ENCODE data around the gene TRAPPC1.
"Not testable (repeated sequence)": the region's sequence is repeated elsewhere in the genome, so short reads cannot be mapped to it uniquely, and the experiment has no call there.

Gene TRAPPC1

DNA sequence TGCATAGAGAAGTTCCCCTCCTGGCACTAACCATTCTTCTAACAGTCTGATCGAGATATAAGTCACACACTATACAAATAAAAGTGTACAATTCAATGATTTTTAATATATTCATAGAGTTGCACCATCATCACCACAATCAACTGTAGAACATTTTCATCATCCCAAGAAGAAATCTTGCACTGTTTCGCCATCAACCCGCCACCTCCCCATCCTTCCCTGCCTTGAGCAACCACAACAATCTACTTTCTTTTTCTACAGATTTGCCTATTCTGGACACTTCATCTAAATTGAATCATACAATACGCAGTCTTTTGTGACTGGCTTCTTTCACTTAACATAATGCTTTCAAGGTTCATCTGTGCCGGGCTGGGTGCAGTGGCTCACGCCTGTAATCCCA lies 37.7 kb upstream of the TRAPPC1 start:
- TF ChIP-seq, protein P1, sequence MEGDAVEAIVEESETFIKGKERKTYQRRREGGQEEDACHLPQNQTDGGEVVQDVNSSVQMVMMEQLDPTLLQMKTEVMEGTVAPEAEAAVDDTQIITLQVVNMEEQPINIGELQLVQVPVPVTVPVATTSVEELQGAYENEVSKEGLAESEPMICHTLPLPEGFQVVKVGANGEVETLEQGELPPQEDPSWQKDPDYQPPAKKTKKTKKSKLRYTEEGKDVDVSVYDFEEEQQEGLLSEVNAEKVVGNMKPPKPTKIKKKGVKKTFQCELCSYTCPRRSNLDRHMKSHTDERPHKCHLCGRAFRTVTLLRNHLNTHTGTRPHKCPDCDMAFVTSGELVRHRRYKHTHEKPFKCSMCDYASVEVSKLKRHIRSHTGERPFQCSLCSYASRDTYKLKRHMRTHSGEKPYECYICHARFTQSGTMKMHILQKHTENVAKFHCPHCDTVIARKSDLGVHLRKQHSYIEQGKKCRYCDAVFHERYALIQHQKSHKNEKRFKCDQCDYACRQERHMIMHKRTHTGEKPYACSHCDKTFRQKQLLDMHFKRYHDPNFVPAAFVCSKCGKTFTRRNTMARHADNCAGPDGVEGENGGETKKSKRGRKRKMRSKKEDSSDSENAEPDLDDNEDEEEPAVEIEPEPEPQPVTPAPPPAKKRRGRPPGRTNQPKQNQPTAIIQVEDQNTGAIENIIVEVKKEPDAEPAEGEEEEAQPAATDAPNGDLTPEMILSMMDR (conservative IDR thresholded peaks at IDR 0.05; ENCODE audit: low read depth, low read length): no peak
- no peak overlapping the region for H3K4me3 ChIP-seq (ENCODE audit: low read length)
- no peak for DNase-seq (ENCODE audit: low read depth)

DNA sequence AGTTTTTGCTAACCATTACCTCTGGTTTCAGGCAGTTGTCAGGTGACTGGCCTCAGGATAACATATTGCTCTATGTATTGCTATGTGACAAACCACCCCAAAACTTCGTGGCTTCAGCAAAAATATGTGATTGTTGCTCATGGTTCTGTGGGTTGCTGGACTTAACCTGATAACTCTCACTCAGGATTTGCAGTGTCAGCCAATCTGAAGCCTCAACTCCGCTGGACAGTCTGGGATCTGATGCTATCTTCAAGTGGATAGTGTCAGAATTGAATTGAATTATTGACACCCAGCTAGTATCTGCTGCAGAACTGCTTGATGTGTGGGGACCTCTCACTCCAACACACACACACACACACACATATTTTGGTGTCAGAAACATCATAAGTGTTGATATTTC lies 36.0 kb upstream of the TRAPPC1 start:
- TF ChIP-seq, protein P1 (conservative IDR thresholded peaks at IDR 0.05; ENCODE audit: low read depth, low read length): no peak
- no peak for DNase-seq (ENCODE audit: low read depth)

DNA sequence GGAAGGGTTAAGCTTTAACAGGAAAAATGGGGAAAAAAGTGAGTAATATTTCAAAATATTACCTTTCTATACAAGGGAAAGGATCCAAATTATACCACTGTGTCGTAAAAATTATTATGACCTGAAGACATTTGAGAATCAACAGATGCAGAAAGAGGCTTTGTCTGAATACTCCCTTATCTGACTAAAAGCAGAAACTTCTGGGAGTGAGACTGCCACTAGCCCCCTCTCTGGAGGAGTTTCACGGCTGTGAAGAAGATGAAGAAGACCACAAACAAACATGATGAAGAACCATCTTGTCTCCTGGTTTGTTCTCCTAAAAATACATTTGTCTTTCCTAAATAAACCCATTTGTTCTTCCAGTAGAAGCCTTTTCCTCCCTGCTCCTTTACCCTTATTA lies 29.7 kb upstream of the TRAPPC1 start:
- TF ChIP-seq, protein P1 (conservative IDR thresholded peaks at IDR 0.05; ENCODE audit: low read depth, low read length): no peak
- no peak overlapping the region for H3K4me3 ChIP-seq (ENCODE audit: low read length)
- no peak for DNase-seq (ENCODE audit: low read depth)

More for the DNA sequence above, 36.0 kb upstream of the TRAPPC1 start:
- no peak overlapping the region for H3K4me3 ChIP-seq (ENCODE audit: low read length)

DNA sequence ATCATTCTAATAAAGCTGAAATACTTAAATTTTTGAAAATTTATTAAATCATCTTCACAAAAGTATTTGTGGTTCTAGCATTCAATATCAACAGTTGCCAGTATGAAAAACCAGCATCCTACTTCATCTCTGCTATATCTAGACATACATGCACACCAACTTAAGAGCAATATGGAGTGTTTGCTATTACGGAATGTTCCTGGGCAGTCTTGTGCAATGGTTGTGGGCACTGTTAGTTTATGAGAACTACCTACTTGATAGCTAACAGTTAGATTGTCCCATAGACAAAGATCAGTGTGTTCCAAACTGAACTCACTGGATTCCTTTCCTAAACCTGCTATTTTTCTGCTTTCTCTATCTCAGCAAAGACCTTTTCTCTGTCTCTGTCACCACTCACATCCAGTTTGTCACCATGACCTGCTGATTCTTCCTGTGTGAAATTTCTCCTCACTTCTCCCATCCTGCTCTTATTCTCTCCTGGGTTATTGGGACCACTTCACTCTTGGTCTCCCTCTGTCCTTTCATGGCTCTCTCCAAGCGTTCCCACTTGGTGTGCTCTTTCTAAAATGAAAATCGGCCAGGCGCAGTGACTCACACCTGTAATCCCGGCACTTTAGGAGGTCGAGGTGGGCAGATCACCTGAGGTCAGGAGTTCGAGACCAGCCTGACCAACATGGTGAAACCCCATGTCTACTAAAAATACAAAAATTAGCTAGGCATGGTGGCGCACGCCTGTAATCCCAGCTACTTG lies 27.9 kb upstream of the TRAPPC1 start:
- H3K4me3 ChIP-seq (ENCODE audit: low read length): no peak overlapping the region
- TF ChIP-seq, protein P1 (conservative IDR thresholded peaks at IDR 0.05; ENCODE audit: low read depth, low read length): no peak
- DNase-seq (ENCODE audit: low read depth): no peak

DNA sequence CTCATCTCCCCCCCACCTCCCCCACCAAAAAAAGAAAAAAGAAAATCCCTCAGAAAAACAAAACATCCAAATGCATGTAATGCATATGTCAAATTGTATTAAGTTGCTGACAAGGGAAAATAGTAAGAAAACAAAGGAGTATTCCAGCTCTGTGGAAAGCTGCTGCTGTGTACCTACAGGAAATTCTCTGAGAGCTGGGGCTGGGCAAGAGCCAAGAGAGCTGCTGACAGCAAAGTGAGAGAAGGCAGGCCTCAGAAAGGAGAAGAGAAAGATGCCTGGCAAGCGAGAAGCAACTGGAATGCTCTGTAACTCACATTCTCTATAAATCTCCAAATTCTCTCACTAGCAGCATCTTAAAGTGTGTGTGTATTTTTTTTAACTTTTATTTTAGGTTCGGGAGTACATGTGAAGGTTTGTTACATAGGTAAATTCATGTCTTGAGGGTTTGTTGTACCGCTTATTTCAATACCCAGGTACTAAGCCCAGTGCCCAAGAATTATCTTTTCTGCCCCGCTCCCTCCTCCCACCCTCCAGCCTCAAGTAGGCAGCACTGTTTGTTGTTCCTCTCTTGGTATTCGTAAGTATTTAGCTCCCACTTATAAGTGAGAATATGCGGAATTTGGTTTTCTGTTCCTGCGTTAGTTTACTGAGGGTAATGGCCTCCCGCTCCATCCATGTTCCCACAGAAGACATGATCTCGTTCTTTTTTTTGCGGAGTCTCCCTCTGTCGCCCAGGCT lies 24.7 kb upstream of the TRAPPC1 start:
- H3K4me3 ChIP-seq (ENCODE audit: low read length): no peak overlapping the region
- no peak for DNase-seq (ENCODE audit: low read depth)
- TF ChIP-seq, protein P1 (conservative IDR thresholded peaks at IDR 0.05; ENCODE audit: low read depth, low read length): no peak

DNA sequence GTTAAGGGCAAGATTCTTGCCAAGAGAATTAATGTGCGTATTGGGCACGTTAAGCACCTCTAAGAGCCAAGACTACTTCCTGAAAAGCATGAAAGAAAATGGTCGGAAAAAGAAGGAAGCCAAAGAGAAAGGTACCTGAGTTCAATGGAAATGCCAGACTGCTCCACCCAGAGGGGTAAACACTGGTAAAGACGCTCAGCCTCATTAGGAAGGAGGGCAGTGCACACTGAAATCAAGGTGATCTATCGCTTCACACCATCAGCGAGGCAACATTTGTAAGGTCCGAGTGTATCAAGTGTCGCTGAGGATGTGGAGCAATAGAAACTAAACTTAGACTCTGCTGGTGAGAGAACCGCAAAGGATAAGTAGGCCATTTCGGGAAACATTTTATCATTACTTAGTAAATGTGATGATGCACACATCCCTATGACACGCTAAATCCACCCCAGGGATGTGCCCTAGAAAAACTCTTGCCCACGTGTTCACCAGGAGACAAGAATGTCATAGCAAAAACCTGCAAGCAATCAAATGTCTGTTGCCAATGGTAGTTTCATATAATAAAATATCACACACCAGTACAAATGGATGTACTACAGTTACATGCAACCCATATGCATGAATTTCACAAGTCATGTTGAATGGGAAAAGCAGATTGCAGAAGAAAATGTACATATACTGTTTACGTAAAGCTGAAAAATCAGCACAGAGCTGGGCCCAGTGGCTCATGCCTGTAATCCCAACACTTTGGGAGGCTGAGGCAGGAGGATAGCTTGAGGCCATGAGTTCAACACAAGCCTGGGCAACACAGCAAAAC lies 23.9 kb upstream of the TRAPPC1 start:
- no peak overlapping the region for H3K4me3 ChIP-seq (ENCODE audit: low read length)
- DNase-seq (ENCODE audit: low read depth): no peak
- TF ChIP-seq, protein P1 (conservative IDR thresholded peaks at IDR 0.05; ENCODE audit: low read depth, low read length): no peak

DNA sequence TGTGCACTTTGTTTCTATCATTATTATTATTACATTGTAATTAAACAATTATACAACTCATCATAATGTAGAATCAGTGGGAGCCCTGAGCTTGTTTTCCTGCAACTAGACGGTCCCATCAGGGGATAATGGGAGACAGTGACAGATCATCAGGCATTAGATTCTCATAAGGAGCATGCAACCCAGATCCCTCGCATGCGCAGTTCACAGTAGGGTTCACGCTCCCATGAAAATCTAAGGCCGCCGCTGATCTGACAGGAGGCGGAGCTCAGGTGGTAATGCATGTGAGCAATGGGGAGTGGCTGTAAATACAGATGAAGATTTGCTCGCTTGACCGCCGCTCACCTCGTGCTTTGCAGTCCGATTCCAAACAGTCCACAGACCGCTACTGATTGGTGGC lies 21.5 kb upstream of the TRAPPC1 start:
- DNase-seq (ENCODE audit: low read depth); H3K4me3 ChIP-seq (ENCODE audit: low read length): not testable (repeated sequence)

Measured in retinal pigment epithelial cell (primary cell).